ENCODE results near the gene CPSF4. TPM values are rescaled to one million over a fixed set of nuclear protein-coding genes. Genes with fewer than 3 reads are reported as not detected.

Gene CPSF4
- total and polyA plus RNA-seq, 8 donors = 4.5 to 43.8 (median 27.2) TPM

DNA sequence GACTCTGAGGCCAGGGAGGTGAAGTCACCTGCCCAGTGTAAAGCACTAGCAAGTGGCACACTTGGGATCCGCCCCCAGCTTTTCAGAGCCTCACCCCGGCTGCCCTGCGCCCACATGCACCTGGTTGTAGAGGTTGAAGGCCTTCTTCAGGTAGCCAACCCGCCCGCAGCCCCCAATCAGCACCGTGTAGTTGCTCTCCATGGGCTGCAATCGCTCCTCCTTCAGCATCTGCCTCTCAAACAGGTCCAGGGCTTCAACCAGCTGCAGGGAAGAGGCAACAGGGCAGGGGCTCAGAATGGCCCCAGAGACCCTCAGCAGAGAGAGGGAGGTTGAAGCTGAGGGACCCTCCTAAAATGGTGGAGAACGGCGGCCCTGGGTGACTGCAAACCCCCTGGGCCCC lies 5.6 kb upstream of the CPSF4 start:
- peaks cover 5 to 18% (median 10%) of the 10 kb centered on the region in 4 donors for H3K4me1 ChIP-seq
- intact Hi-C loops (cut with DNase I; ENCODE audit: low total_unique reads) = no loop called here
- TF ChIP-seq EP300 (IDR thresholded peaks at IDR 0.05) (no peak), POLR2AphosphoS5 (IDR thresholded peaks at IDR 0.05) (no peak)
- TF ChIP-seq, protein P1, sequence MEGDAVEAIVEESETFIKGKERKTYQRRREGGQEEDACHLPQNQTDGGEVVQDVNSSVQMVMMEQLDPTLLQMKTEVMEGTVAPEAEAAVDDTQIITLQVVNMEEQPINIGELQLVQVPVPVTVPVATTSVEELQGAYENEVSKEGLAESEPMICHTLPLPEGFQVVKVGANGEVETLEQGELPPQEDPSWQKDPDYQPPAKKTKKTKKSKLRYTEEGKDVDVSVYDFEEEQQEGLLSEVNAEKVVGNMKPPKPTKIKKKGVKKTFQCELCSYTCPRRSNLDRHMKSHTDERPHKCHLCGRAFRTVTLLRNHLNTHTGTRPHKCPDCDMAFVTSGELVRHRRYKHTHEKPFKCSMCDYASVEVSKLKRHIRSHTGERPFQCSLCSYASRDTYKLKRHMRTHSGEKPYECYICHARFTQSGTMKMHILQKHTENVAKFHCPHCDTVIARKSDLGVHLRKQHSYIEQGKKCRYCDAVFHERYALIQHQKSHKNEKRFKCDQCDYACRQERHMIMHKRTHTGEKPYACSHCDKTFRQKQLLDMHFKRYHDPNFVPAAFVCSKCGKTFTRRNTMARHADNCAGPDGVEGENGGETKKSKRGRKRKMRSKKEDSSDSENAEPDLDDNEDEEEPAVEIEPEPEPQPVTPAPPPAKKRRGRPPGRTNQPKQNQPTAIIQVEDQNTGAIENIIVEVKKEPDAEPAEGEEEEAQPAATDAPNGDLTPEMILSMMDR (IDR thresholded peaks at IDR 0.05) = no peak
- WGBS, 5 donors = 91 to 96% (median 94%) methylated on average over 6 to 9 of the region's 9 CpGs
- no peak overlapping the region for H3K4me3 ChIP-seq
- H3K27ac ChIP-seq = no peak overlapping the region
- no peak for DNase-seq
- H3K9me3 ChIP-seq = no peaks in the 10 kb centered on the region
- peaks cover 44 to 79% (median 72%) of the 10 kb centered on the region in 4 donors for H3K36me3 ChIP-seq
- H3K27me3 ChIP-seq = no peaks in the 10 kb centered on the region

DNA sequence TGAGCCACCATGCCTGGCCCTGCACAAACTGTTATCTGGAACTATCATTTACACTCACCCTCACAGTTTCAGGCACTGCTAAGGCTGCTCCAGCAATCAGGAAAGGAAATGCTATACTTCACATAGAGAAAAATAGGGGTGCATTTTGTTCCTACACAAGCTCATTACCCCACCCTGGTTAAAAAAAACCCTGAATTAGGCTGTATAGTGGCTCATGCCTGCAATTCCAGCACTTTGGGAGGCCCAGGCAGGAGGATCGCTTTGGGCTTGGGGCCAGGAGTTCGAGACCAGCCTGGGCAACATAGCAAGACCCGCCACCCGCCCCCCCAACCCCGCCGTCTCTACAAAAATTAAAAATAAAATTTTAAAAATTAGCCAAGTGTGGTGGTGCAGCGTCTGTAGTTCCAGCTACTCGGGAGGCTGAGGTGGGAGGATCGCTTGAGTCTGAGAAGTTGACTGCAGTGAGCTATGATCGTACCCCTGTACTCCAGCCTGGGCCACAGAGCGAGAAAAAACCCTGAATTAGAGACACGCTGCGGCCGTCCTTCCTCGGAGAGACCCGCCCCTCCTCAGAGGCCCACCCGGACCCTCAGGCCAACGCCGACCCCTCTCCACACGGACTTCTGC lies 684 bp upstream of the CPSF4 start:
- Histone ChIP-seq H3K9me3 (no peaks in the 10 kb centered on the region), H3K27ac (peak overlapping the region; percentile 81 to 92 (median 90)), H3K4me1 (peaks cover 14 to 48% (median 37%) of the 10 kb centered on the region in 4 donors), H3K4me3 (peak overlapping the region; percentile 94 to 99 (median 98)), H3K36me3 (peaks cover 14 to 35% (median 26%) of the 10 kb centered on the region in 4 donors), H3K27me3 (no peaks in the 10 kb centered on the region)
- DNase-seq = no peak
- 14 to 22% (median 17%) methylated on average over 19 to 20 of the region's 20 CpGs for WGBS, 5 donors
- intact Hi-C loops (cut with DNase I; ENCODE audit: low total_unique reads) = no loop called here
- TF ChIP-seq POLR2AphosphoS5 (IDR thresholded peaks at IDR 0.05) = no peak
- no peak for TF ChIP-seq POLR2A (IDR thresholded peaks at IDR 0.05)
- TF ChIP-seq, protein P1 (IDR thresholded peaks at IDR 0.05) = no peak
- TF ChIP-seq EP300 (IDR thresholded peaks at IDR 0.05) = no peak

DNA sequence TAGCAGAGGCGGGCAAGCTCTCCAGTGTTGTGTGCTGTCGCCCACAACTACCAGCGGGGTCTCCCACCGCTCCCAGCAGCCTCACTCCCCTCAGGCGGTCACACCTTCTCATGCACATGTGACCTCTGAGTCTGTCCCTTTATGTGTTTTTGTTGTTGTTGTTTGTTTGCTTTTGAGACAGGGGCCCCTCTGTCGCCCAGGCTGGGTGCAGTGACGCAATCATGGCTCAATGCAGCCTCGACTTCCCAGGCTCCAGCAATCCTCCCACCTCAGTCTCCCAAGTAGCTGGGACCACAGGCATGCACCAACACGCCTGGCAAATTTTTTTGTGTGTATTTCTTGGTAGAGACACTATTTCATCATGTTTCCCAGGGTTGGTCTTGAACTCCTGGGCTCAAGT lies 1.5 kb downstream of the CPSF4 start:
- intact Hi-C loops (cut with DNase I; ENCODE audit: low total_unique reads) = no loop called here
- WGBS, 5 donors = 67 to 72% (median 69%) methylated on average over 9 of the region's 9 CpGs
- Histone ChIP-seq H3K27ac (no peak overlapping the region), H3K4me3 (peak overlapping the region; percentile 94 to 99 (median 98)), H3K36me3 (peaks cover 0 to 34% (median 26%) of the 10 kb centered on the region in 4 donors), H3K4me1 (peaks cover 14 to 48% (median 37%) of the 10 kb centered on the region in 4 donors), H3K9me3 (no peaks in the 10 kb centered on the region), H3K27me3 (no peaks in the 10 kb centered on the region)
- no peak for TF ChIP-seq POLR2A (IDR thresholded peaks at IDR 0.05)
- TF ChIP-seq, protein P1 (IDR thresholded peaks at IDR 0.05) = no peak
- TF ChIP-seq EP300 (IDR thresholded peaks at IDR 0.05) = no peak
- TF ChIP-seq POLR2AphosphoS5 (IDR thresholded peaks at IDR 0.05) = no peak
- DNase-seq = no peak

DNA sequence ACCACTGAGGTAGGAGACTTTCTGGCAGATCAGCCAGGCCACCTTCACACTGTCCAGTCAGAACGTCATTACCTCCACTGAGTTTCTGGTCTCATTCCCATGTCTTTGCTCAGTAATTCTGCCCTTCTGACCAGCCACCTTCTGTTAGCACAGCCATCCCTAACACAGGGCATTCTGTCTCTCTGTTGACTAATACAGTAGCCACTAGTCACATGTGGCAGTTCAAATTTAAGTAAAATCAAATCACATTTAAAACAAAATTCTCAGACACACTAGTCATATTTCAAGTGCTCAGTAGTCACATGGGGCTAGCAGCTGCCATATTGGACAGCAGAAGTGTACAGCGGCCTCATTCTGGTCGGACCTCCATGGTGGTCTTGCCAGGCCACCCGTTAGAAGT lies 7.4 kb downstream of the CPSF4 start:
- TF ChIP-seq, protein P1 (IDR thresholded peaks at IDR 0.05) = no peak
- no peak for TF ChIP-seq POLR2A (IDR thresholded peaks at IDR 0.05)
- no peak for TF ChIP-seq POLR2AphosphoS5 (IDR thresholded peaks at IDR 0.05)
- no peak for TF ChIP-seq EP300 (IDR thresholded peaks at IDR 0.05)
- H3K4me1 ChIP-seq = peaks cover 0 to 11% (median 8%) of the 10 kb centered on the region in 4 donors
- no peak overlapping the region for H3K27ac ChIP-seq
- H3K9me3 ChIP-seq = no peaks in the 10 kb centered on the region
- no peaks in the 10 kb centered on the region for H3K27me3 ChIP-seq
- DNase-seq = no peak
- peaks cover 32 to 83% (median 82%) of the 10 kb centered on the region in 4 donors for H3K36me3 ChIP-seq
- 80 to 93% (median 86%) methylated on average over 4 of the region's 4 CpGs for WGBS, 5 donors
- intact Hi-C loops (cut with DNase I; ENCODE audit: low total_unique reads) = no loop called here
- H3K4me3 ChIP-seq = no peak overlapping the region

All from stomach (tissue), 9 donors.